Stimulated activated CD4-positive, alpha-beta T cell treated with anti-CD3 and anti-CD28 coated beads, Interleukin-4, amount 100 ng/mL, for 24 hours (primary cell): ENCODE measurements around the gene SHISAL2A.
"Not testable (repeated sequence)": the region's sequence is repeated elsewhere in the genome, so short reads cannot be mapped to it uniquely, and the experiment has no call there.

ENCODE experiments used
- DNase-seq: peaks from one replicate; pipeline ENCODE4 v3.0.0-alpha.2; 2020

The SHISAL2A gene

DNA sequence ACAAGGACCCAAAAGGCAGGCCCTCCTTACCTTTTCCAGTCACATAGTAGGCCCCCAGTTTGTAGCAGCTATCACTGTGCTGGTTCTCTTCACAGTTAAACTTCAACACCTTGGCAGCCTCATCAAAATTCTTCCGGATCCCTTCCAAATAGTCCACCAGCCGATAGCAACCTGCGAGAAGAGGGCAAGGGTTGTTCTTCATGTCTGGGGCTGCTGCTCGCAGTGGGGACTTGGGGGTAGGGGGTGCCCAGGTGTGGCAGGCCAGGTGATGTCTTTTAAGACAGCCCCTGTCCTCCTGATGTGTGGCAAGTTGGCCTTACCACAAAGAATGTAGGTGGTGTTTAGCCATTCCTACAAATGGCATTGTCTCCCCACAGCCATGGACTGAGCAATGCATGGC, 59.7 kb downstream of the SHISAL2A start:
- no peak for DNase-seq

DNA sequence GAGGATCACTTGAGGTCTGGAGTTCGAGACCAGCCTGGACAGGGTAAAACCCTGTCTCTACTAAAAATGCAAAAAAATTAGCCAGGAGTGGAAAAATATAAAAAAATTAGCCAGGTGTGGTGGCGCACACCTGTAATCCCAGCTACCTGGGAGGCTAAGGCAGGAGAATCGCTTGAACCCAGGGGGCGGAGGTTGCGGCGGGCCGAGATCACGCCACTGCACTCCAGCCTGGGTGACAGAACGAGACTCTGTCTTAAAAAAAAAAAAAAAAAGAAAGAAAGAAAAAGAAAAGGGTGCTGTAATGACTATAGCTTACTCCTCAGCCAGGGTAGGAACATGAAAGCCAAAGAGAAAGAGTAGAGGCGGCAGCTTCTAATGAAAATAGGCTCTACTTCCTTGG, 60.4 kb downstream of the SHISAL2A start:
- DNase-seq = not testable (repeated sequence)

DNA sequence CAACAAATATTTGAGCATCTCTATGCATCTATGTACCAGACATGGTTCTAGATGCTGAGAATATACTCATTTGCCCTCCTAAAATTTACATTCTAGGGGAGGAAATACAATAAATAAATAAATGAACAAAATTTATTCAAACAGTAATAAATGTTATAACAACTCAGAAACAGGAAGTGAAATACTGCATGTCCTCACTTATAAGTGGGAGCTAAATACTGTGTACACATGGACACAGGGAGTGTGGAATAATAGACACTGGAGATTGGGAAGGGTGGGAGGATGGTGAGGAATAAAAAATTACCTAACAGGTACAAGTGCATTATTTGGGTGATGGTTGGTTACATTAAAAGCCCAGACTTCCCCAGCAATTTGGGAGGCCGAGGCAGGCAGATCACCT, 60.9 kb downstream of the SHISAL2A start:
- no peak for DNase-seq

DNA sequence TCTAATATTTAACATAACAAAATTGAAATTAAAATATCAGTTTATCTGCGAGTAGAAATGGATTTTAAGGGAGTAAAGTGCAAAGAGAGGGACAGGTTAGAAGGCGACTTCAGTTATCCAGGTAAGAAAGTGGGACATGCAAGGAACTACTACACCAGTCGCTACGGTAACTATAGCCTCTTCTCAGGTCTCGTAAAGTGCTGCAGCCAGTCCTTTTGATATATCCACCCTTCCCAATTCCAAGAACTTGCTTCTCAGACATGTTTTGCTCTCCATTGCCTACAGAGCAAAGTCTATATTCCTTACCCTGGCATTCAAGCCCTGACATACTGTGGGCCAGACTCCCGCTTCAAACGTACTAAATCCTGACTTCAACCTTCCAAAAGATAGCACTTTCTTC, 62.7 kb downstream of the SHISAL2A start:
- DNase-seq = no peak

DNA sequence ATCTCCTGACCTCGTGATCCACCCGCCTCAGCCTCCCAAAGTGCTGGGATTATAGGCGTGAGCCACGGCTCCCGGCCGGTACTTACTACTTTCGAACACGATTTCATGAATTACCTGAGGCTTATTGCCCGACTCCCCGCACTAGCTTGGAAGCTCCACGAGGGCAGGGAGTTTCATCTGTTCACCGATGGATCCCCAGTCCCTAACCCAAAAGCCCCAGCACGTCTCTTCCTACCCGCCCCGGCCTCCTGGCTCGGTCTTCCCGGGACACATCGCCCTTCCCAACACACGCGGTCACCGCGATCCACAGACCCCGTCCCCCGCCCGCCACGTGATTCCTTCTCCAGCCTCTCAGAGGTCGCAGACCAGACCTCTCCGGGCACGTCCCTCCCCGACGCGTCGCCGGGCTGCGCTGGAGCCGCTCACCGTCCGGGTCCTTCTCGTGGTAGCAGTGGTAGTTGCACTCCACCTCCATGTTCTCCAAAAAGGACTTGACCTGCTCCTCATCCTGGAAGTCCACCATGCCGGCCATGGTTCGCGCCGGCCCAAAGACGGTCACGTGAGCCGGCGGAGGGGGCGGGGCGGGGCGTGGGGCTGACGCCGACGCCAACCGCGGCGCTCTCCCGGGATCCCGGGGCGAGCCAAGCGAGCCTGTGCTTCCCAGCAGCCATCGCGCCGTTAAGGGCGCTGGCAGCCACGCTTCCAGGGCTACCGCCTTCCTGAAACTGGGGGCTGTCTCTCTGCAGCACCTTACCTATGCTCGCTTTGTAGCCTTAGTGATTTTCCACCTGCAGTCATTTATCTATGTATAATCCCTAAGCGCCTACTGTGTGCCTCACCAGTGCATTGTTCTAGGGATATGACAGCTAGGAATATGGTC, 65.1 kb downstream of the SHISAL2A start, which contains the start of gene COA7:
COA7 (minus strand) TSS at position 553 of the 880 bp plus-strand sequence; CDS start at position 532, 21 bp downstream.
- DNase-seq = peak; percentile 69

DNA sequence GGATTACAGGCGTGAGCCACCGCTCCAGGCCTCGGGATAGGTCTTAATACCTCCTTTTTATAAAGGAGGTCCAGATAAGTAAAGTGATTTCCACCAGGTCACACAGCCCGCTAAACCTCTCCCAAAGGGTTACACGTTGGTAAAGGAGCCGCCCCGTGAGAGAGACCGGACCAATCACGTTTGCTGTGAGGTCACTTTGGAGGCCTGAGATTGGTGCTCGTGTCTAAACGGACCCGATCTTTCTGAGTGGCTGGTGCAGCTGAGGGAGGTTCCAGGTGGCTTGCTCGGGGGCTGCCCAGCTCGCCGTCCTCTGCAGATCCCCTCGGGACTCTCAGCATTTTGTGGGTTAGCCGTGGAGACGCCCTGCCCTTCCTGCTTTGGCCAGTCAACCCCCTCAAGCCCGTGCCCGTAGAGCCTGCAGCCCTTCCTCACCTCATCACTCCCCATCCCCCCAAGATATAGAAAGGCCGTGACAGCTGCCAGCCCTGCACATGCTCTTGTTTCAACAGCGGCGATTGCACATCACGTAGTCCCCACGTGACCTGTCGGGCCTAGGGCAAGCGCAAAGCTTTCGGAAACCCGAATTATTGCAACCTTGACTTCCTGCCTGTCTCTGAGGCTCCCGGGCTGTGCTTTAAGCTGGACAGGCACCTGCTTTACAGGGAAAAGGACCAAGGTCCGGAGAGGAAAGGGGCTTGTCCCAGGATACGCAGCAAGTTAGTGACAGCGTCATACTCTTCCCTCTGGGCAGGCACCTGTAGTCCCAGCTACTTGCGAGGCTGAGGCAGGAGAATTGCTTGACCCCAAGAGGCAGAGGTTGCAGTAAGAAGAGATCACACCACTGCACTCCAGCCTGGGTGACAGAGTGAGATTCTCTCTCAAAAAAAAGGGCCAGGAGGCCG, 70.2 kb downstream of the SHISAL2A start:
- peak; percentile 87 for DNase-seq

DNA sequence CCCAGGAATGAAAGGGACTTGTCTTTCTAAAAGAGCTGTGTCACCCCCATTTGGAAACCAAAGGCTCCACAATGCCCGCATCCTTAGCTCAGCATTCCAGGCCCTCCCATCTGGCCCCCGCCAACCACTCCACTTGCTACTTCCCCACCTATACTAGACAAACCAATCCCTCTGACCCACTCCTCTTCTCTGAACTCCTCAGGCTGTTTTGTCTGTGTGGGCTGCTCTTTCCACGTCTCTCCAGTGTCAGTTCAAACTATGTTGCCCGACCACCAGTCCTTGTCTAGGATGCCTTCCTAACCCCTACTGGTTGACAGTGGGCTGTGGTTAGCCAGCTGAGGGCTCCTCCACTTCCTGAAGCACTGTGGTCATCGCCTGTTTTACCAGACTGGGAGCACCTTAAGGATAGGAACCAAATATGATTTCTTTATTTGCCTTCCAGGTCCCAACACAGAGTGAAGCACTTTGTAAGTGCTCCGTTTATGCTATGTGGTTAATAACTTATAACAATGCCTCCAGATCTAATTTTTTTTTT, 73.2 kb downstream of the SHISAL2A start:
- no peak for DNase-seq
